ENCODE results near the gene GSX1.

DNA sequence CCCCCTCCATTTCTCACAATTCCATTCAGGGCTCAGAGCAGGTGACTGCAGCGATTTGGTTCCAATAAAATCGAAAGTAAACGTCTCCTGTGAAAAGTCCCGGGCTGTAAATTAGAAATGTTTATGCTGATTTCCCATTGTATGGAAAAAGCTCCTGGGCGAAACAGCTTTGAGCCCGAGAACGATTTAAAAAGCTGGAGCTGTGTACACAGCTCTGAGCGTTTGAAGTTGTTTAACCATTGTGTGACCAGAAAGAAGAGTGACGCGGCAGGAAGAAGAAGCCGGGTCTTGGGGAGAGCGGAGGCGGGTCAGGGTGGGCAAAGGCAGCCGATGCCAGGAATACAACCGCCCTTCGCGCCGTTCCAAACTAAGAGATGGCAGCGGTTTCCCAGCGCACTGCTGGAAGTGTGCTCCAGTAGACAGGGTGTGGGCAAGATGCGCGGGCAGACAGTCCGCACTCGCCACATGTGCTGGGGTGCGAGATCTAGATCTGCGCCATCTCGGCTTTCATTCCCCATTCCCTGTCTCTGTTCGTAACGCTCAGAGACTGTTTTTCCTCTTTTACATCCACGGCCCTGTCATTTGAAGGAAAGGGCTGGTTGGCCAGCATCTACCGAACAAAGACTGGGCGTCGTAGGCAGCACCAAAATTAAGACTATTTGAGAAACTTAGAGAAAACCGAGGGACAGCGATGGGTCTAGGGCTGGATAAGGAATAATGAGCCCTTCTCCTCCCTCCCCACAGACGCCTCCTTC is 960 bp upstream of the GSX1 start:
- TF ChIP-seq, protein P1, sequence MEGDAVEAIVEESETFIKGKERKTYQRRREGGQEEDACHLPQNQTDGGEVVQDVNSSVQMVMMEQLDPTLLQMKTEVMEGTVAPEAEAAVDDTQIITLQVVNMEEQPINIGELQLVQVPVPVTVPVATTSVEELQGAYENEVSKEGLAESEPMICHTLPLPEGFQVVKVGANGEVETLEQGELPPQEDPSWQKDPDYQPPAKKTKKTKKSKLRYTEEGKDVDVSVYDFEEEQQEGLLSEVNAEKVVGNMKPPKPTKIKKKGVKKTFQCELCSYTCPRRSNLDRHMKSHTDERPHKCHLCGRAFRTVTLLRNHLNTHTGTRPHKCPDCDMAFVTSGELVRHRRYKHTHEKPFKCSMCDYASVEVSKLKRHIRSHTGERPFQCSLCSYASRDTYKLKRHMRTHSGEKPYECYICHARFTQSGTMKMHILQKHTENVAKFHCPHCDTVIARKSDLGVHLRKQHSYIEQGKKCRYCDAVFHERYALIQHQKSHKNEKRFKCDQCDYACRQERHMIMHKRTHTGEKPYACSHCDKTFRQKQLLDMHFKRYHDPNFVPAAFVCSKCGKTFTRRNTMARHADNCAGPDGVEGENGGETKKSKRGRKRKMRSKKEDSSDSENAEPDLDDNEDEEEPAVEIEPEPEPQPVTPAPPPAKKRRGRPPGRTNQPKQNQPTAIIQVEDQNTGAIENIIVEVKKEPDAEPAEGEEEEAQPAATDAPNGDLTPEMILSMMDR (IDR thresholded peaks at IDR 0.05 in 4 of 5, conservative IDR thresholded peaks at IDR 0.05 in 1 of 5) = no peak
- no peak for TF ChIP-seq POLR2A (IDR thresholded peaks at IDR 0.05)

Measured in gastrocnemius medialis (tissue), 4 donors.